ENCODE data around the gene OGFR. TPM values are rescaled to one million over a fixed set of nuclear protein-coding genes. Genes with fewer than 3 reads are reported as not detected.

Gene OGFR
- polyA plus RNA-seq, 1 donor, result 46.1 TPM

DNA sequence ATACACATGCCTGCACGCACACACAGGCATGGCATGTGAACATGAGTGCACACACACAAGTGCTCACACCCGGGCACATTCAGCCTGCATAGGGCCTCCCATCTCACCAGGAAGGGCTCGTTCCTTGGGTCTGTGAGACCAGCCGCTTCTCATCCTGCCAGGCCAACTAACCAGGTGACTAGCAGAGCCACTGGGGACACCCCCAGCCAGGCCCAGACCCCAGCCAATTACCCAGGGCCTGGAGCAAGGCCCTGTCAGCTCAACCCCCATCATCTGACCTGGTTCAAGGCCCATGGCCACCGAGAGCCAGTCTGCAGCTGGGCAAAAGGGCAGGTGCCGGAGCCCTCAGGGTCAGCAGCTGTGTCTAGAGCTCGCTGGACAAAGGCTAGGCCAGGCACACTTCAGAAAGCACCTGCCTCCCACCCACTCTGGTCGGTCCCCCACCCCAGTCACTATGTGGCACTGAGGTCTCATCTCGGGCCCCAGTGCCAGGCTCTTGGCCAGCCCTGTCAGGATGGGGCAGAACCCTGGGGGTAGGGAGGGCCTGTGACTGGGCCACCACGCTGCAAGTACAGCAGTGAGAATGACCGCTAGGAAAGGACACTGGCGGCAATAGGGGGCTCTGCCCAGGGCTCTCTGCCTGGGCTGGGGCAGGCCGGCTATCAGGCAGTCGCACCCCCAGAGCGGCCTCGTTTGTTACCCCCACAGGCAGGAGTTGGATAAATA lies 35.1 kb upstream of the OGFR start:
- Histone ChIP-seq H3K9me3 (ENCODE audit: control insufficient read depth, low read depth, low read length) (no peaks in the 10 kb centered on the region), H3K4me3 (ENCODE audit: low read length) (no peak overlapping the region), H3K36me3 (ENCODE audit: control insufficient read depth, insufficient read depth, low read length) (no peaks in the 10 kb centered on the region), H3K27ac (ENCODE audit: low read length) (no peak overlapping the region), H3K27me3 (ENCODE audit: control insufficient read depth, insufficient read depth, low read length) (no peaks in the 10 kb centered on the region), H3K4me1 (ENCODE audit: control insufficient read depth, insufficient read depth, low read length) (peaks cover 10% of the 10 kb centered on the region)
- DNase-seq, result no peak
- no CpG with 5 or more reads among the region's 16 CpGs for WGBS (ENCODE audit: insufficient coverage, low lambda C conversion rate)

DNA sequence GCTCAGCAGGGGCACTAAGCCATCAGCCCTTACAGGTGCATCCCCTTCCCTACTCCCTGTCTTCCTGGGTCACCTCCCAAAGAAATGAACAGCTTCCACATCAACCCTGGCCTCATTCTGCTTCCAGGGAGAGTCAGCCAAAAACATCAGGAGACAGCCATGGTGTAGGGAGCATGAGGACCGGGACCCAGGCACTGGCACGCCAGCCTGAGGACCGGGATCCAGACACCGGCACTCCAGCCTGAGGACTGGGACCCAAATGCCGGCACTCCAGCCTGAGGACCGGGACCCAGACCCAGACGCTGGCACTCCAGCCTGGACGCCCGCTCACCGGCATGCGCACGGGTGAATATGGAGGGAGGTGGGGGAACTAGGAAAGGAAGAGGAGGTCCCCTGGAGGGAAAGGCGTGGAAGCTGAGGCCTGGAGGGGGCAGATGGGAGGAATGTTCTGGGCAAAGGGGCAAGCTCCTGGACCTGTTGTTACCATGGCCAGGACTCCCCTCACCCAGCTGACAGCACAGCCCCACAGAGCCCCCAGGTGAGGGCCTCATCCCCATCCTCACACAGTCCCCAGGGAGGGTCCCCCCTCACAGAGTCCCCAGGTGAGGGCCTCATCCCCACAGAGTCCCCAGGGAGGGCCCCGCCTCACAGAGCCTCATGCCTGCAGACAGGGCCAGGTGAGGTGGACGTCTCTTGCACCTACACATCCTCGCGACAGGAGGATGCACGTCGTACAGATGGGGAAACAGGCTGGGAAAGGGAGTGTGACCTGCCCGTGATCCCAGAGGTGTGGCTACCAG lies 34.3 kb upstream of the OGFR start:
- Histone ChIP-seq H3K4me3 (ENCODE audit: low read length) (no peak overlapping the region), H3K4me1 (ENCODE audit: control insufficient read depth, insufficient read depth, low read length) (peaks cover 10% of the 10 kb centered on the region), H3K27ac (ENCODE audit: low read length) (no peak overlapping the region), H3K9me3 (ENCODE audit: control insufficient read depth, low read depth, low read length) (no peaks in the 10 kb centered on the region), H3K27me3 (ENCODE audit: control insufficient read depth, insufficient read depth, low read length) (no peaks in the 10 kb centered on the region), H3K36me3 (ENCODE audit: control insufficient read depth, insufficient read depth, low read length) (no peaks in the 10 kb centered on the region)
- DNase-seq, result no peak
- no CpG with 5 or more reads among the region's 20 CpGs for WGBS (ENCODE audit: insufficient coverage, low lambda C conversion rate)

DNA sequence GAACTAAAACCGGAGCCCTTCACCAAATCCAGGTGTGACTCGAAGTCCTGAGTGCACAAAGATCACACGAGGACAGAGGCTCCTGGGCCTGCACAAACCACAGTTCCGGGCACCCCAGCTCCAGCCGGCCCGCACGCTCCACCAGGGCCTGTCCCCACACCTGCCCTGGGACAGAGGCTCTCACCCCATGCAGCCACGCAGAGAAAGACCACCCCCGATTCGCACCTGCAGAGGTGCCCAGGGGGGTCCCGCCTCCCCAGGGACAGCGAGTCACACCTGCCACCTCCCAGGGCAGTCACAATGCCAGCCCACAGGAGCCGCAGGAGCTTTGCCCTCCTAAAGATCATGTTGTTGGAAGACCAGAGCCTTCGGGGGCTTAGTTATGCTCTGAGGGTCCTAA lies 33.7 kb upstream of the OGFR start:
- no peak overlapping the region for H3K27ac ChIP-seq (ENCODE audit: low read length)
- no peaks in the 10 kb centered on the region for H3K36me3 ChIP-seq (ENCODE audit: control insufficient read depth, insufficient read depth, low read length)
- H3K9me3 ChIP-seq (ENCODE audit: control insufficient read depth, low read depth, low read length), result no peaks in the 10 kb centered on the region
- no peak for DNase-seq
- H3K4me1 ChIP-seq (ENCODE audit: control insufficient read depth, insufficient read depth, low read length), result peaks cover 10% of the 10 kb centered on the region
- WGBS (ENCODE audit: insufficient coverage, low lambda C conversion rate), result no CpG with 5 or more reads among the region's 14 CpGs
- no peak overlapping the region for H3K4me3 ChIP-seq (ENCODE audit: low read length)
- H3K27me3 ChIP-seq (ENCODE audit: control insufficient read depth, insufficient read depth, low read length), result no peaks in the 10 kb centered on the region

DNA sequence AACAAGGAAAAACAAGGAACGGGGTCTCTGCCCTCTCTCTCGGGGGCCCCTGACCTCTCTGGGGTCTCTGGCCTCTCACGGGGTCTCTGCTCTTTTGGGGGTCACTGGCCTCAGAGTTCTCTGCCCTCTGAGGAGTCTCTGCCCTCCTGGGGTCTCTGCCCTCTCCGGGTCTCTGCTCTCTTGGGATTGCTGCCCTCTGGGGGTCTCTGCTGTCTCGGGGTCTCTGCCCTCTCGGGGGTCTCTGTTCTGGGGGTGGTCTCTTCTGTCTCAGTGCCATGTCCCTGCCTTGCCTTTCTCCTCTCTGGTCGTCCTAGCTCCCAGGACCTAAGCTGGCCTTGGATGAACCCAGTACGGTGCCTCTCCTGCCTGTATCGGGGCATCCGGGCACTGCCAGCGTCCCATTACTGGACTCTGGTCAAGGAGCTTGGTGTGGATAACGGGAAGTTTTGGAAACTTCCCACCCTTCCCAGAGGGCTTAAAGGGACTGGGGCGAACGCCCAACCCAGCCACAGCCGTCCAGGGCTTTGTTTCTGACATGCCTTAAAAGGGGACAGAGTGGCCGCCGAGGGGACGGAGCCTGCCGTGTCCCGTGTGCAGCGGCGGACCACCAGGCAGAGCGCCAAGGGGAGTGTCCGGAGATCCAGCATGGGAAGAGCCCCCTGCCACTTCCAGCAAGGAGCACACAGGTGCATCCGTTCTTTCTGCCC lies 33.1 kb upstream of the OGFR start:
- no CpG with 5 or more reads among the region's 25 CpGs for WGBS (ENCODE audit: insufficient coverage, low lambda C conversion rate)
- H3K36me3 ChIP-seq (ENCODE audit: control insufficient read depth, insufficient read depth, low read length), result no peaks in the 10 kb centered on the region
- peaks cover 10% of the 10 kb centered on the region for H3K4me1 ChIP-seq (ENCODE audit: control insufficient read depth, insufficient read depth, low read length)
- H3K27me3 ChIP-seq (ENCODE audit: control insufficient read depth, insufficient read depth, low read length), result no peaks in the 10 kb centered on the region
- DNase-seq, result no peak
- no peak overlapping the region for H3K4me3 ChIP-seq (ENCODE audit: low read length)
- H3K27ac ChIP-seq (ENCODE audit: low read length), result no peak overlapping the region
- H3K9me3 ChIP-seq (ENCODE audit: control insufficient read depth, low read depth, low read length), result no peaks in the 10 kb centered on the region

DNA sequence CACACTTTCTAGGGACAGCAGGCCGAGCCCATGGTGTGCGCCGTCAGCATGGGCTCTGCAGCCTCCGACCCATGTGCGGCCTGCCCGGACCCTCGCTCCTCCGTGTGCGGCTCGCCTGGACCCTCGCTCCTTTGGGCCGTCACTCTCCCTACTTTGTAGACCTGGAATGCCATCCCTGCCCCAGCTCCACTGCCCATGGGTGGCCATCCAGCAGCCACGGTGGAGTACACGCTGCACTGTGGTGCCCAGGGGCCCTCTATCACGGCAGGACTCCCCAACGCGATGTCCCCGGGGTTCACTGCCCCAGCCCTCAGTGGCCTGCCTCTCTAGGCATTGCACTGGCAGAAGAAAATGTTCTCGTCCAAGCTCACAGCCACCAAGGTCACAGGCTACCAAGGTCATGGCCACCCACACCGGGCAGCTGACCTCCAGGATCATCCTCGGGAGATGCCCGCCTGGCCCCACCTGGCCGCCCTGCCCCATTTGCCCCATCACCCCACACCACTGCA lies 32.5 kb upstream of the OGFR start:
- Histone ChIP-seq H3K9me3 (ENCODE audit: control insufficient read depth, low read depth, low read length) (no peaks in the 10 kb centered on the region), H3K27me3 (ENCODE audit: control insufficient read depth, insufficient read depth, low read length) (no peaks in the 10 kb centered on the region), H3K4me3 (ENCODE audit: low read length) (no peak overlapping the region), H3K36me3 (ENCODE audit: control insufficient read depth, insufficient read depth, low read length) (no peaks in the 10 kb centered on the region), H3K4me1 (ENCODE audit: control insufficient read depth, insufficient read depth, low read length) (peaks cover 10% of the 10 kb centered on the region), H3K27ac (ENCODE audit: low read length) (no peak overlapping the region)
- DNase-seq, result no peak
- WGBS (ENCODE audit: insufficient coverage, low lambda C conversion rate), result no CpG with 5 or more reads among the region's 23 CpGs

DNA sequence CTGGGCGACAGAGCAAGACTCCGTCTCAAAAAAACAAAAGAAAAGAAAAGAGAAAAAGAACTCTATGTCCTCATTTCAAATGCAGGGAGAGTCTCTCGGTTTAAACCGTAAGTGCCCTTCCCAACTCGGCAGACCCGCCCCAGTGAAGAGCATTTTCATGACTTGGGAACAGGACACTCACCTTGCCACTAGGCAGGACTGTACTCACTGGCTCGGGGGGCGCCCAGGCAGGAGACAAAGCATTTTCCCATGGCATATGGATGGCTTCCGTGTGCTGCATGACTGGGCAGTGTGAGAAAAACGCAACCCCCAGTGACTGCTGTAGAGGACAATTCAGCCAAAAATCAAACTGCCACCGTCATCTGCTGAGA lies 32.0 kb upstream of the OGFR start:
- Histone ChIP-seq H3K36me3 (ENCODE audit: control insufficient read depth, insufficient read depth, low read length) (no peaks in the 10 kb centered on the region), H3K4me1 (ENCODE audit: control insufficient read depth, insufficient read depth, low read length) (peaks cover 10% of the 10 kb centered on the region), H3K9me3 (ENCODE audit: control insufficient read depth, low read depth, low read length) (no peaks in the 10 kb centered on the region), H3K27ac (ENCODE audit: low read length) (no peak overlapping the region), H3K4me3 (ENCODE audit: low read length) (no peak overlapping the region), H3K27me3 (ENCODE audit: control insufficient read depth, insufficient read depth, low read length) (no peaks in the 10 kb centered on the region)
- WGBS (ENCODE audit: insufficient coverage, low lambda C conversion rate), result 100% methylated on average over 2 of the region's 11 CpGs
- no peak for DNase-seq

DNA sequence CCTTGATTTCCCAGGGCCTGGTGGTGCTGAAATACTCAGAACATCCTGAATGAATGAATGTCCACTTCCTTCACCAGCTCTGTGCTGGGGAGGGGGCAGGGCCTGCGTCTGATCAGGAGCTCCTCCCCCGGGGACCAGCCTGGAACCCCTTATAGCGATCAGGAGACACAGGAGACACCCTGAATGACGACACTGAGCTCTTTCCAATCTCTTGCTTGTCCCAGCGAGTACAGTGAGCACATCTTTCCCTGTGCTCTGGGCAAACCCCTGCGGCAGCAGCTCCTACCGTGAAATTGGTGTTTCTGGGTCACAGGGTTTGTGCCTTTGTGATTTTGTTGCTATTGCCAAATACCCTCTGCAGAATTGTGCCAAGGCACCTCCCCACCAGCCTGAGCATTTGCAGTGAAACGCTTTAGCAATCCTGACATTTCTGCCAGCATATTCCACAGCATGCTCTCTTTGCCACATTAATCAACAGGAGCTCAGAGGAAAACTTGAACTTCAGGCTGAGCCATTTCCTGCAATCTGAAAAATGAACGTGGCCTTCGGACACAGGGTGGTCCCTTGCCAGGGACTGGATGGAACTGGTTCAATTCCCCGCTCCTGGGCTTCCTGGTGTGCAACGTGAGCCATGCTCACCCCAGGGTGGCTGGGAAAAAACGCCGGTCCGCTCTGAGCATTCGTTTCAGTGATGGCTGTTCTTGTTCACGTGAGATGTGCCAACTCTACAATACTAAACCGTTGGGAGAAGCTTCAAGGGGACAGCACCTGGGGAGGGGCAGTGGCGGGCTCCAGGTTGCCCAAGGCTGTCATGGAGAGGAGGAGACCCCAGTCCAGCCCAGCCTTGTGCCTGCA lies 31.4 kb upstream of the OGFR start:
- H3K4me1 ChIP-seq (ENCODE audit: control insufficient read depth, insufficient read depth, low read length), result peaks cover 10% of the 10 kb centered on the region
- no peak for DNase-seq
- no peak overlapping the region for H3K4me3 ChIP-seq (ENCODE audit: low read length)
- no peaks in the 10 kb centered on the region for H3K27me3 ChIP-seq (ENCODE audit: control insufficient read depth, insufficient read depth, low read length)
- H3K9me3 ChIP-seq (ENCODE audit: control insufficient read depth, low read depth, low read length), result no peaks in the 10 kb centered on the region
- WGBS (ENCODE audit: insufficient coverage, low lambda C conversion rate), result no CpG with 5 or more reads among the region's 19 CpGs
- H3K36me3 ChIP-seq (ENCODE audit: control insufficient read depth, insufficient read depth, low read length), result no peaks in the 10 kb centered on the region
- no peak overlapping the region for H3K27ac ChIP-seq (ENCODE audit: low read length)

DNA sequence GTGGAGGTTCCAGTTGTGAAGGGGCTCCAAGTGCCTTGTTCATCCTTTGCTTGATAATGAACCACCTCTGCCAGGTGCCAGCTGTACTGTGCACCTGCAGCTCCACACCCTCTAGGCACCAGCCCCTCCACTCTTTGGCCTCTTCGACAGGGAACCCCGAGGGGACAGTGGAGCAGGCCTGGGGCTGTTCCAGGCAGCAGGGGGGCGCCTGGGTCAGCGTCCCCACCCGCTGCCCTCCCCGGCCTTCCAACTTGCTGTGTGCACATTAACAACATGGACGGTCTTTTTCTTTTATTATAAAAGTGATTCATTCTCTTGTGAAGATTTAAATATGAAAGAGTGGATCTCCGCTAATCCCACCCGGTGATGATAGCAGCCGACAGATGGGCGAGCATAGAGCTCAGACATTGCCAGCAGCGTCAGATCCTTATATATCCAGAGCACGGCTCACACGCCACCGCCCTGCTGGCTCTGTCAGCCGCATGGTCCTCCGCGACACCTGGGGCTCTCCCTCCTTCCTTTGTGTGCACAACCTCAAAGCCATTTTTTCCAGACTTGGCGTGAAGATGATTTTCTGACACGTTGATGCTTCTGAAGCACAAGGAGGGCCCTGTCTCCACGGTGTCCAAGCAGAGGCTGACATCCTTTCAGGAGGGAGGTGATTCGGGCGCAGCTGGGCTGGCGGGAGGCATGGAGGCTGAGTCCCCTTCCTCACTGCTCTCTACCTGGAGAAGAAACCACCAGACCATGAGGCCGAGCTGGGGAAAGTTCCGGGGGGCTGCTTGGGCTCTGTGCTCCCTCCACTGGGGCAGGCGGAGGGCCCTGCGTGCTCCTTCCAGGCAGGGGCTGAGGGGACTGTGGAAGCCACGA lies 30.6 kb upstream of the OGFR start:
- Histone ChIP-seq H3K4me1 (ENCODE audit: control insufficient read depth, insufficient read depth, low read length) (peaks cover 3% of the 10 kb centered on the region), H3K27ac (ENCODE audit: low read length) (no peak overlapping the region), H3K4me3 (ENCODE audit: low read length) (no peak overlapping the region), H3K27me3 (ENCODE audit: control insufficient read depth, insufficient read depth, low read length) (no peaks in the 10 kb centered on the region), H3K36me3 (ENCODE audit: control insufficient read depth, insufficient read depth, low read length) (no peaks in the 10 kb centered on the region), H3K9me3 (ENCODE audit: control insufficient read depth, low read depth, low read length) (no peaks in the 10 kb centered on the region)
- no CpG with 5 or more reads among the region's 29 CpGs for WGBS (ENCODE audit: insufficient coverage, low lambda C conversion rate)
- DNase-seq, result no peak

DNA sequence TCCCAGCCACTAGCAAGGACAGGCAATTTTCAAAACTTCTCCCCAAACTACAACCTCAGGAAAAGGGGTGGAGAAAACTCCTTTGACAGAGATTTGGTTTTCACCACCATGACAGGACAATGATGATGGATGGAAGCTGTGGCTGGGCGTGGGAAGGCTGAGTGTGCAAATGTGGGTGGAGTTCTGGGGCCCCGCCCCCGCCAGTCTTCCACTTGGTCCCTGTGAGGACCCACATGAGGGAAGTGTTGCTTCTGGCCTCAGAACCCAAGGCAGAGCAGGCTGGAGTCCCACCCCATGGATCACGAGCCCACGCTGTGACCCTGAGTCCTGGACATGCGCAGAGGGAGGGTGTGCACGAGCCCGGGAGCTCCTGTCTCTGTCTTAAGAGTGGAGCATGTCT lies 29.9 kb upstream of the OGFR start:
- Histone ChIP-seq H3K36me3 (ENCODE audit: control insufficient read depth, insufficient read depth, low read length) (no peaks in the 10 kb centered on the region), H3K27me3 (ENCODE audit: control insufficient read depth, insufficient read depth, low read length) (no peaks in the 10 kb centered on the region), H3K4me3 (ENCODE audit: low read length) (no peak overlapping the region), H3K27ac (ENCODE audit: low read length) (no peak overlapping the region), H3K4me1 (ENCODE audit: control insufficient read depth, insufficient read depth, low read length) (no peaks in the 10 kb centered on the region), H3K9me3 (ENCODE audit: control insufficient read depth, low read depth, low read length) (no peaks in the 10 kb centered on the region)
- no peak for DNase-seq
- no CpG with 5 or more reads among the region's 8 CpGs for WGBS (ENCODE audit: insufficient coverage, low lambda C conversion rate)

All from large intestine (tissue), 3 donors.